HCT116 (cell line): ENCODE data around the gene HNF1B. TPM values are rescaled to one million over a fixed set of nuclear protein-coding genes. Genes with fewer than 3 reads are reported as not detected.

Experiments
- ATAC-seq: fragments of 200-7000 bp; cut with Tn5 transposase; 2 replicates; pipeline ENCODE4 v1.9.1; 2020; ENCODE audit warnings: mild to moderate bottlenecking, moderate library complexity
- BruUV-seq: library from RNA; stranded (reverse); fragments of 400-500 nt; replicated peaks from 2 replicates; lab custom pipeline; 2021; lab: Mats Ljungman, UMichigan
- CTCF ChIA-PET: fragments of 300-600 bp; sonication (Branson Sonifier 250); formaldehyde crosslinking; loops from one replicate; lab custom pipeline; 2021; ENCODE audit warnings: antibody characterized with exemption; lab: Charles Lee
- POLR2A ChIA-PET: fragments of 300-600, 350-600 bp; sonication (Branson Sonifier 250); formaldehyde crosslinking; loops from one replicate; lab custom pipeline; 2021; ENCODE audit warnings: antibody characterized with exemption; lab: Charles Lee
- RAD21 ChIA-PET, 2 experiments: fragments of 300-600 bp; sonication (Branson Sonifier 250); formaldehyde crosslinking; loops; one replicate each; lab custom pipeline; 2023; ENCODE audit warnings: low total read pairs in 2 of 2; ENCODE audit not compliant: uncharacterized antibody in 2 of 2, unreplicated experiment in 2 of 2, low non-redundant PET in 1 of 2; lab: Charles Lee
- DNase-seq: peaks from one replicate; pipeline ENCODE4 v3.0.0-alpha.2; 2010; ENCODE audit warnings: low read depth, low spot score
- H2AFZ ChIP-seq: fragments of 200-600 bp; shearing (Covaris generic), sonication (generic); 2 replicates; pipeline ENCODE4 v1.6.1; 2017; ENCODE audit warnings: low read depth, mixed run types, mixed read lengths, antibody characterized with exemption, low read length; ENCODE audit not compliant: poor library complexity, severe bottlenecking
- H3K27ac ChIP-seq: 2 replicates; pipeline ENCODE4 v1.5.1; 2012; ENCODE audit warnings: low read depth, low read length
- H3K27me3 ChIP-seq: fragments of 200-600 bp; sonication (generic); 2 replicates; pipeline ENCODE4 v1.6.1; 2016; ENCODE audit warnings: mixed run types, low read length, mixed read lengths; ENCODE audit not compliant: insufficient read depth
- H3K36me3 ChIP-seq, 2 experiments: fragments of 200-500 bp in 1 of 2; fragments of 200-600 bp in 1 of 2; sonication (Bioruptor generic) in 1 of 2; sonication (generic) in 1 of 2; 2 replicates each; pipeline versions ENCODE4 v1.5.1 to v1.6.1; 2014 to 2016; ENCODE audit warnings: low read length in 2 of 2, inconsistent platforms in 1 of 2, mixed read lengths in 1 of 2, mixed run types in 1 of 2; ENCODE audit not compliant: insufficient read depth in 2 of 2, control insufficient read depth in 1 of 2
- H3K4me1 ChIP-seq, 2 experiments: fragments of 200-600 bp in 1 of 2; sonication (generic) in 1 of 2; 2 replicates each; pipeline versions ENCODE4 v1.5.1 to v1.6.1; 2012 to 2017; ENCODE audit warnings: low read length in 2 of 2, inconsistent platforms in 1 of 2, mild to moderate bottlenecking in 1 of 2, mixed read lengths in 1 of 2, mixed run types in 1 of 2, moderate library complexity in 1 of 2; ENCODE audit not compliant: insufficient read depth in 2 of 2, control insufficient read depth in 1 of 2
- H3K4me2 ChIP-seq: fragments of 200-600 bp; sonication (generic); 2 replicates; pipeline ENCODE4 v1.6.1; 2017; ENCODE audit warnings: mixed run types, low read length, mixed read lengths
- H3K4me3 ChIP-seq, 2 experiments: fragments of 200-600 bp in 1 of 2; sonication (generic) in 1 of 2; replicated peaks in 1 of 2; 2 replicates each; pipeline ENCODE4 v1.5.1; 2011 to 2016; ENCODE audit warnings: low read length in 2 of 2, control low read depth in 1 of 2, low read depth in 1 of 2, mild to moderate bottlenecking in 1 of 2, mixed read lengths in 1 of 2, mixed run types in 1 of 2
- H3K79me2 ChIP-seq: fragments of 200-600 bp; sonication (generic); 2 replicates; pipeline ENCODE4 v1.6.1; 2017; ENCODE audit warnings: mild to moderate bottlenecking, mixed run types, low read length, moderate library complexity, mixed read lengths; ENCODE audit not compliant: insufficient read depth
- H3K9ac ChIP-seq: fragments of 200-600 bp; sonication (generic); 2 replicates; pipeline ENCODE4 v1.6.1; 2016; ENCODE audit warnings: low read length, mixed read lengths
- H3K9me2 ChIP-seq: fragments of 200-600 bp; sonication (generic), shearing (Covaris generic); 2 replicates; pipeline ENCODE4 v1.6.1; 2017; ENCODE audit warnings: mixed run types, mild to moderate bottlenecking, moderate library complexity; ENCODE audit not compliant: insufficient read depth
- H3K9me3 ChIP-seq, 2 experiments: fragments of 200-500 bp in 1 of 2; fragments of 200-600 bp in 1 of 2; sonication (Bioruptor generic) in 1 of 2; sonication (generic) in 1 of 2; 2 replicates each; pipeline ENCODE4 v1.6.1; 2014 to 2017; ENCODE audit warnings: low read length in 2 of 2, mixed read lengths in 2 of 2, inconsistent platforms in 1 of 2, low read depth in 1 of 2, mild to moderate bottlenecking in 1 of 2, mixed run types in 1 of 2, moderate library complexity in 1 of 2; ENCODE audit not compliant: control insufficient read depth in 1 of 2, insufficient read depth in 1 of 2
- H4K20me1 ChIP-seq: fragments of 200-600 bp; sonication (generic), shearing (Covaris generic); 2 replicates; pipeline ENCODE4 v1.6.1; 2017; ENCODE audit warnings: mixed run types, mild to moderate bottlenecking, moderate library complexity; ENCODE audit not compliant: insufficient read depth
- ATF3 ChIP-seq: IDR thresholded peaks from 2 replicates; pipeline ENCODE4 v1.6.1; 2012
- CTCF ChIP-seq, 3 experiments: fragments of 200-600 bp in 1 of 3; sonication (generic) in 1 of 3; IDR thresholded peaks in 2 of 3; conservative IDR thresholded peaks in 1 of 3; 2 replicates each; pipeline ENCODE4 v1.5.1; 2012 to 2017; ENCODE audit warnings: low read depth in 2 of 3, low read length in 2 of 3, antibody characterized with exemption in 1 of 3, borderline replicate concordance in 1 of 3, control low read depth in 1 of 3, mild to moderate bottlenecking in 1 of 3, mixed read lengths in 1 of 3, mixed run types in 1 of 3, moderate library complexity in 1 of 3; ENCODE audit not compliant: insufficient read depth in 1 of 3
- EGR1 ChIP-seq: IDR thresholded peaks from 2 replicates; pipeline ENCODE4 v1.6.1; 2012; ENCODE audit warnings: low read depth
- EZH2phosphoT487 ChIP-seq: fragments of 200-600 bp; IDR thresholded peaks from 2 replicates; pipeline ENCODE4 v1.6.1; 2018; ENCODE audit warnings: antibody characterized with exemption, borderline replicate concordance
- FOSL1 ChIP-seq: IDR thresholded peaks from 2 replicates; pipeline ENCODE4 v1.6.1; 2012; ENCODE audit warnings: low read depth
- JUND ChIP-seq: IDR thresholded peaks from 2 replicates; pipeline ENCODE4 v1.6.1; 2012
- SIN3A ChIP-seq: IDR thresholded peaks from 2 replicates; pipeline ENCODE4 v1.6.1; 2012; ENCODE audit warnings: low read depth
- YY1 ChIP-seq: IDR thresholded peaks from 2 replicates; pipeline ENCODE4 v1.6.1; 2011; ENCODE audit warnings: low read length, low read depth, moderate library complexity, mild to moderate bottlenecking; ENCODE audit not compliant: insufficient replicate concordance; ENCODE audit errors: extremely low read depth
- ZFX ChIP-seq: fragments of 450-650 bp; IDR thresholded peaks from 2 replicates; pipeline ENCODE4 v1.6.1; 2017
- intact Hi-C: fragments of 100-400 bp; cut with micrococcal nuclease; formaldehyde crosslinking; loops from 2 replicates; pipeline ENCODE4 v1.10.0; 2022
- total RNA-seq: library from RNA; stranded (reverse); gene quantifications from one replicate; pipeline ENCODE4 v1.2.1, GENCODE V29; 2021; ENCODE audit not compliant: unreplicated experiment

The HNF1B gene
- total RNA-seq, 1 experiment from 2014 or later, result 3.6 TPM

GRCh38 chr17:37742116-37742761 is 2.6 kb downstream of the HNF1B start:
- H3K4me3 ChIP-seq, result peak overlapping the region; percentile 50 to 62
- ChIA-PET RAD21 (no interaction called here), POLR2A (no interaction called here), CTCF (no interaction called here)
- H3K4me1 ChIP-seq, result peaks cover 0 to 22% of the 10 kb centered on the region in 2 experiments; a peak in 2 of 4 replicates
- H3K9ac ChIP-seq, result peak overlapping the region; percentile 70
- H3K79me2 ChIP-seq, result peaks cover 31% of the 10 kb centered on the region
- H3K9me3 ChIP-seq, result no peaks in the 10 kb centered on the region
- DNase-seq (no peak), ATAC-seq (peak; percentile 21; the same call in 1 of the 2 replicates)
- H3K27me3 ChIP-seq, result no peaks in the 10 kb centered on the region
- no peaks in the 10 kb centered on the region for H3K36me3 ChIP-seq
- intact Hi-C loops, result loop anchor here (5.0 kb wide), 1 partner anchor 35 kb away; no protein-coding TSS in a partner anchor
- no peaks in the 10 kb centered on the region for H4K20me1 ChIP-seq
- BruUV-seq, result TSS peak; percentile 22
- no peaks in the 10 kb centered on the region for H3K9me2 ChIP-seq
- no peak overlapping the region for H2AFZ ChIP-seq
- TF ChIP-seq ZFX (no peak), YY1 (no peak), EZH2phosphoT487 (0 out of 2 replicates have a peak, but pooled peaks have one; percentile 87)
- peak overlapping the region; percentile 81 for H3K4me2 ChIP-seq
- peak overlapping the region; percentile 76 for H3K27ac ChIP-seq

- no peaks in the 10 kb centered on the region for H3K9me3 ChIP-seq
- H3K27me3 ChIP-seq, result no peaks in the 10 kb centered on the region
- ChIA-PET CTCF (no interaction called here), POLR2A (no interaction called here), RAD21 (no interaction called here)
- H3K9me2 ChIP-seq, result no peaks in the 10 kb centered on the region
- peak overlapping the region; percentile 50 to 62 for H3K4me3 ChIP-seq
- intact Hi-C loops, result loop anchor here (5.0 kb wide), 1 partner anchor 34 kb away; no protein-coding TSS in a partner anchor
- BruUV-seq, result no TSS peak
- peak overlapping the region; percentile 70 for H3K9ac ChIP-seq
- H2AFZ ChIP-seq, result no peak overlapping the region
- TF ChIP-seq CTCF (IDR thresholded peaks at IDR 0.05 in 2 of 3, conservative IDR thresholded peaks at IDR 0.05 in 1 of 3; ENCODE audit: borderline replicate concordance in 1 of 3, insufficient read depth in 1 of 3, low read depth in 2 of 3, low read length in 2 of 3), result no peak
- TF ChIP-seq EGR1, result no peak
- TF ChIP-seq ATF3, result no peak
- no peak for TF ChIP-seq FOSL1
- TF ChIP-seq JUND, result no peak
- no peak; the same call in 1 of the 2 replicates for TF ChIP-seq EZH2phosphoT487
- TF ChIP-seq SIN3A, result no peak
- DNase-seq, result no peak
- peaks cover 0 to 22% of the 10 kb centered on the region in 2 experiments; a peak in 2 of 4 replicates for H3K4me1 ChIP-seq
- H4K20me1 ChIP-seq, result no peaks in the 10 kb centered on the region
- peaks cover 31% of the 10 kb centered on the region for H3K79me2 ChIP-seq
- H3K36me3 ChIP-seq, result no peaks in the 10 kb centered on the region
- no peak; the same call in 1 of the 2 replicates for ATAC-seq
- H3K27ac ChIP-seq, result peak overlapping the region; percentile 76
- H3K4me2 ChIP-seq, result peak overlapping the region; percentile 81
Observed at GRCh38 chr17:37741341-37742115, 3.3 kb downstream of the HNF1B start.
